Activated CD8-positive, alpha-beta memory T cell treated with anti-CD3 and anti-CD28 coated beads, Interleukin-2, amount 50 U/mL, for 1 hour (primary cell): Measurements from ENCODE around the gene HTT.
"Not testable (repeated sequence)": the region's sequence is repeated elsewhere in the genome, so short reads cannot be mapped to it uniquely, and the experiment has no call there.

Experiments
- DNase-seq: peaks from one replicate; pipeline ENCODE4 v3.0.0-alpha.2; 2020; ENCODE audit errors: extremely low read depth

Gene HTT

GRCh38 chr4:3121596-3121995, 47.1 kb downstream of the HTT start:
- no peak for DNase-seq

- no peak for DNase-seq
Measured at GRCh38 chr4:3122081-3122563, 47.6 kb downstream of the HTT start.

GRCh38 chr4:3123181-3123671, 48.7 kb downstream of the HTT start:
- DNase-seq = no peak

GRCh38 chr4:3124070-3124767, 49.7 kb downstream of the HTT start:
- DNase-seq = no peak

- DNase-seq = no peak
Measured at GRCh38 chr4:3127112-3127511, 52.6 kb downstream of the HTT start.

GRCh38 chr4:3128058-3128457, 53.6 kb downstream of the HTT start:
- no peak for DNase-seq

- no peak for DNase-seq
Measured at GRCh38 chr4:3128976-3129375, 54.5 kb downstream of the HTT start.

GRCh38 chr4:3130201-3130600, 55.7 kb downstream of the HTT start:
- DNase-seq = no peak

- no peak for DNase-seq
Measured at GRCh38 chr4:3130826-3131225, 56.3 kb downstream of the HTT start.

- DNase-seq = no peak
Measured at GRCh38 chr4:3134201-3134600, 59.7 kb downstream of the HTT start.

- no peak for DNase-seq
Measured at GRCh38 chr4:3135155-3136011, 60.9 kb downstream of the HTT start.

GRCh38 chr4:3136454-3136853, 62.0 kb downstream of the HTT start:
- no peak for DNase-seq

- DNase-seq = no peak
Measured at GRCh38 chr4:3137908-3138307, 63.4 kb downstream of the HTT start.

- no peak for DNase-seq
Measured at GRCh38 chr4:3145234-3145924, 70.9 kb downstream of the HTT start.

- DNase-seq = no peak
Measured at GRCh38 chr4:3148926-3149325, 74.4 kb downstream of the HTT start.

- DNase-seq = not testable (repeated sequence)
Measured at GRCh38 chr4:3151238-3151637, 76.8 kb downstream of the HTT start.

- no peak for DNase-seq
Measured at GRCh38 chr4:3157366-3157765, 82.9 kb downstream of the HTT start.

GRCh38 chr4:3158841-3159240, 84.4 kb downstream of the HTT start:
- DNase-seq = no peak

- no peak for DNase-seq
Measured at GRCh38 chr4:3160438-3160837, 86.0 kb downstream of the HTT start.

- not testable (repeated sequence) for DNase-seq
Measured at GRCh38 chr4:3161044-3161443, 86.6 kb downstream of the HTT start.

GRCh38 chr4:3166434-3166833, 92.0 kb downstream of the HTT start:
- not testable (repeated sequence) for DNase-seq

GRCh38 chr4:3168029-3168428, 93.5 kb downstream of the HTT start:
- DNase-seq = no peak
